GM21737 (cell line): ENCODE measurements around the gene C19orf33.
"Not testable (repeated sequence)": the region's sequence is repeated elsewhere in the genome, so short reads cannot be mapped to it uniquely, and the experiment has no call there.

ENCODE experiments used
- ATAC-seq: cut with Tn5 transposase; IDR thresholded peaks from one replicate; pipeline ENCODE4 v1.9.1; 2021; ENCODE audit warnings: mild to moderate bottlenecking, moderate library complexity; ENCODE audit not compliant: unreplicated experiment

C19orf33 gene

DNA sequence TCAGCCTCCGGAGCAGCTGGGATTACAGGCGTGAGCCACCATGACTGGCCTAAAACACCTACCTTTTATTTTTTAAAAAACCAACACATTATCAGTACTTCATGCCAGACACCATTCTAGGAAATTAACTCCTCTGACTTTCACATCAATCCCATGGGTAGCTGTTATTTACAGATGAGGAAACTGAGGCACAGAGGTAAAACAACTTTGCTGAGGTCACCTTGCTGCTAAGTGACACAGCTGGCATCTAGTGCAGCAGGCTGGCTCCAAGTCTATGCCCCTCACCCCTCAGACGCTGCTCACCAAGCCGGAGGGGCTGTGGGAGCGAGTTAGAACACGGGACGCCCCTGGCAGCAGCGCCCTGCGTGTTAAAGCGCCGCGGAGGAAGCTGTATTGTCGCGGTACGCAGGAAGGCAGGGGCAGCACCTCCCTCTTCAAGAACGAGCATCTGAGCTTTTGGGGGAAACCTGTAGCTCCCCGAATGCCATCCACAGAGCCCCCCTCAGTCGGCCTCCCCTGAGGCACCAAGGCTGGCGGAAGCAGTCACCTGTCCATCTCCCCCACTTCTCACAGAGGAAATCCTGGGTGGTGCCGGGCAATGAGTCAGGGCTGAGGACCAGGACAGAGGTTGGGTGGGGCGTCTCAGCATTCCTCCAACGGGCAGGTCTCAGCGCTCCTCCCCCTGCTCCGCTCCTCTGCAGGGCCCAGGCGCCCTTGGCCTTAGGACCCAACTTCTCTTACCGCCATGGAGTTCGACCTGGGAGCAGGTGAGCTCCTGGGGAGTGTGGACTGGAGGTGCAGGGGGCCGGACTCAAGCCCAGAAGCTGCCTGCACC, at the start of gene C19orf33:
TSS of gene C19orf33 (plus strand) at position 735 of the 835 bp plus-strand sequence. CDS start at position 746, 11 bp downstream.
- no peak for ATAC-seq

- no peak for ATAC-seq
These were observed 48.6 kb upstream of the C19orf33 start for GRCh38 chr19:38255383-38256014.

GRCh38 chr19:38261942-38262341, 42.1 kb upstream of the C19orf33 start:
- ATAC-seq, result not testable (repeated sequence)

- ATAC-seq, result no peak
These were observed 41.3 kb upstream of the C19orf33 start for GRCh38 chr19:38262585-38263268.

GRCh38 chr19:38263689-38264485, 40.2 kb upstream of the C19orf33 start:
- no peak for ATAC-seq

- no peak for ATAC-seq
These were observed 39.4 kb upstream of the C19orf33 start, which contains the start of gene SPINT2 for GRCh38 chr19:38264486-38265212. Gene SPINT2, plus strand, starts transcription at chr19:38264573. Its CDS starts 320 bp downstream, at chr19:38264893.

GRCh38 chr19:38265213-38265861, 38.7 kb upstream of the C19orf33 start:
- ATAC-seq, result no peak

DNA sequence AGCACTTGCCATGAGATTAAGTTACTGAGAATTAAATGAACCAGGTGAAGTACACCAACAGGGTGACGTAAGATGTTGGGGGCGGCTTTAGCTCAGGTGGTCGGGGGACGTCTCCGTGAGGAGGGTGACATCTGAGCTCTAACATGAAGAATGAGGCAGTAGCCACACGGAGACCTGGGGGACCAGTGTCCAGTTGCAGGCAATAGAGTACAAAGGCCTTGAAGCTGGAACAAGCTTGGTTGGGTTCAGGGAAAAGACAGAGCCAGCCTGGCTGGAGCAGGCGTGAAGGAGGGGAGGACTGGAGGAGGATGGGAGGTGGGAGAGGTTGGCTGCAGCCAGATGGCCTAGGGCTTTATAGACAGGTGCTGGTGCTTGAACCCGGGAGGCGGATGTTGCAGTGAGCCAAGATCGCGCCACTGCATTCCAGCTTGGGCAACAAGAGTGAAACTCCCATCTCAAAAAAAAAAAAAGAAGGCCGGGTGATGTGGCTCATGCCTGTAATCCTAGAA, 38.1 kb upstream of the C19orf33 start:
- ATAC-seq, result no peak

GRCh38 chr19:38266981-38267597, 37.0 kb upstream of the C19orf33 start:
- no peak for ATAC-seq

GRCh38 chr19:38267761-38268483, 36.1 kb upstream of the C19orf33 start:
- no peak for ATAC-seq

- ATAC-seq, result no peak
These were observed 35.5 kb upstream of the C19orf33 start for GRCh38 chr19:38268539-38268938.

DNA sequence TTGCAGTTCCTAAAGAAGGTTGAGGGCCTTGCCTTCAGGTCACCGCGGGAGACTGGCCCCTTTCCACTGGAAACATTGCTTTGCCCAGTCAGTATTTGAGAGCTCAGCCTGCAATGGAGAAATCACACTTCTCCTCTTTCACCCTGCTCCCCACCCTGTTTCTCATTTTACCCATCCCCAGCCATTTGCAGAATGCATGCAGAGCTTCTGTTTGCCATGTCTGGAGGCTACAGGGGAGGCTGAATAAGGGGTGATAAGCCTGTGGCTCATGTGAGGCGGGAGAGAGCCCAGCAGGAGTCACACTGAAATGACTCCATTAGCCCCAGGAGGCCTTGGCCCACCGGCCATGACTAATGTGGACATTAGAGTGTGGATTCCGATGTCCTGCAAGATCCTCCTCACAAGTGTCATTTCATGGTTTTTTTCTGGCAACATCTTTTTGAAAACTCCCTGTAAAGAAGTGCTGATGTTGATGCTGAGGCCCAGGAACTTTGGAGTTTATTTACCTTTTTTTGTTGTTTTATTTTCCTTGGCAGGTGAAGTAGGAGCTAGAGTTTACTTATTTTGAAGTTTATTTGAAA, 33.4 kb upstream of the C19orf33 start:
- ATAC-seq, result no peak

- ATAC-seq, result no peak
These were observed 30.6 kb upstream of the C19orf33 start for GRCh38 chr19:38273499-38273898.

DNA sequence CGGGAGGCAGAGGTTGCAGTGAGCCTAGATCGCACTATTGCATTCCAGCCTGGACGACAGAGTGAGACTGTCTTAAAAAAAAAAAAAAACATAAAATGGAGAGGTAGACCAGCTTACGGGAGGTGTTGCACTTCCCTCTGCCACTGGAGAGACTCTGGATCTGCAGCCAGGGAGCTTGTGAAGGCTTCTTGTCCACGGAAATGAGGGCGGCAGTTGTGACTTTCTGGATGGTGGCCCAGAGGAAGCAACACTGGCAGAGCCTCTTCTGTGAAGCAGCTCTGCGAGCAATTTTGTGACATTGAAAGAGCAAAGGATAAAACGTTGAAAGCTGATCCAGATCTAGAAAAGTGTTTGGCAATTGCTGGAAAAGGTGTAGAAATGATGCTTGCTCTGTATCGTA, 29.3 kb upstream of the C19orf33 start:
- ATAC-seq, result no peak

- no peak for ATAC-seq
These were observed 27.0 kb upstream of the C19orf33 start for GRCh38 chr19:38276942-38277517.

GRCh38 chr19:38277549-38277948, 26.5 kb upstream of the C19orf33 start:
- ATAC-seq, result no peak

DNA sequence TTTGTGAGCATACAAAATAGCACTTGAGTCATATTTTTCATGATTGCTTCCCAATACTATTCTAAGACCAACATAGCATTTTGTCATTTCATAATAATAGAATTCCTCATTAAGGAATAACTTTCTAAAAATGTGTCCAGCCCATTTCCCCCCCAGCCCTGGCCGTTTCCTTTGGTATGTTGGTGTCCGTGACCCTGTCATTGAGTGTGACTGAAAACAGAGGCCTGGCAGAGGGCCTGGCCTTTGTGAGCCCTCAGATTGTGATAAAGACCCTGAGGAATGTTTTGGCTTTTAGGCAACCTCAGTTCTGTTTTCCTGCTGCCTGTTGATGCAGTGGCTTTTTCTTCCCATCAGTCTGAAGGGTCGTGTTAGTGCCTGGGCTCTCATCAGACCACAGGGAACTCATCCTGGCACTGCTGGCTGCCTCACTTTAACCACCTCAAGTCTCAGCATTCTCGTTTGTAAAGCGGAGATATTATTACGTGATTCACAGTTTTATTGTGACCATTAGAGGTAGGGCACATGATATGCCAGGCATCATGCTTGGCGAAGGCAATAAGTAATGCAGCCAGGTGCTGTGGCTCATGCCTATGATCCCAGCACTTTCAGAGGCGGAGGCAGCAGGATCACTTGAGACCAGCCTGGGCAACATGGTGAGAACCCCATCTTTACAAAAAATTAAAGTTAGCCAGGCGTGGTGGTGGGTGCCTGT, 25.9 kb upstream of the C19orf33 start:
- ATAC-seq, result no peak
